ENCODE results near the gene PLD6.
"Not testable (repeated sequence)": the region's sequence is repeated elsewhere in the genome, so short reads cannot be mapped to it uniquely, and the experiment has no call there.

PLD6 gene

GRCh38 chr17:17177176-17177575 lies 29.0 kb downstream of the PLD6 start:
- no peak for DNase-seq (ENCODE audit: low read depth, low spot score)

GRCh38 chr17:17176341-17176740 lies 29.8 kb downstream of the PLD6 start:
- DNase-seq (ENCODE audit: low read depth, low spot score) = no peak

DNA sequence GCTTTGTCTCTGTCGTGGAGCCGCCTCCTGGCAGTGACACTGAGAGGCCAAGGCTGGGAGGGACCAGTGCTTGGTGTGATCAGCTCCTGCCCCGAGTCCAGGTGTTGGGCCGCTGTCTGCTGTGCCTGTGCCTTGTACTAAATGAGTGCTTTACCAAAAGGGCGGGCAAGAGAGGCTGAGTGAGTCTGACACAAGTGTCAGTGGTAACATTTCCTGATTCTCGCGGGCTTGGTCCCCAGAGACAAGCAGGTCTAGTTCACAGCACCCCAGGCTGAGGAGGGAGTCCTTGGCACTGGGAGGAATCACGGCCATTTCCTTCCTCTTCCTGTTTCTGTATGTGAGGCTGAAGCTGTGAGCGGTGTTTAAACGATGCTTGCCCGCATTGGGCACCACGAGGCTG lies 30.2 kb downstream of the PLD6 start:
- DNase-seq (ENCODE audit: low read depth, low spot score) = no peak

DNA sequence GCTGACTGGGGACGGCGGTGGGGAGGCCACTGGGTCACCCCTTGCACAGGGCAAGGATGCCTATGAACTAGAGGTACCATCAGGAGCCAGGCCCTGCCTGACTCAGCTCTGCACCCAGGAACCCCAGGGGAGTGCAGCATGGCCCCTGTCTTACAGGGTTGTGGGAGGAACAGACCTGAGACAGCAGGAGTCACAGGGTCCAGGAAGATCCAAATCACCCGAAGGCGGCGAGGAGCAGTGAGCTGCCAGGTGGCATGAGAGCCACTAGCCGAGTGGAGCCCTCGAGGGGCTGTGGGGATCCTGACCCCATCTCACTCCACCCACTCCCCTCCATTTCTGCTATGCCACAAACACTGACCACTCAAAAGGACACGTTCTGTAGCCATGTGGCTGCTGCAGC lies 30.8 kb downstream of the PLD6 start:
- DNase-seq (ENCODE audit: low read depth, low spot score) = no peak

DNA sequence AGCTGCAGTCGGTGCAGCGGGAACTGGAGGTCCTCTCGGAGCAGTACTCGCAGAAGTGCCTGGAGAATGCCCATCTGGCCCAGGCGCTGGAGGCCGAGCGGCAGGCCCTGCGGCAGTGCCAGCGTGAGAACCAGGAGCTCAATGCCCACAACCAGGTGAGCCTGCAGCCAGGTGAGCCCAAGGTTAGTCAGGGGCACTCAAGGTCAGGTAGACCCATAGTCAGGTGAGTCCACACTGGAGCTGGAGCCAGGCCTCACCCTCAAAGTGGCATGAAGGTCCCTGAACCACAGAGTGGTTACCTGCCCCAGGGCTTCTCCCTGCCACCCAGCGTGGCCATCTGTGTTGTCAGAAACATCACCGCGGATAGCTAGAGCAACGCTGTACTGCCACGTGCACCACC lies 32.2 kb downstream of the PLD6 start:
- no peak for DNase-seq (ENCODE audit: low read depth, low spot score)

- no peak for DNase-seq (ENCODE audit: low read depth, low spot score)
These were observed 33.1 kb downstream of the PLD6 start for GRCh38 chr17:17172990-17173389.

DNA sequence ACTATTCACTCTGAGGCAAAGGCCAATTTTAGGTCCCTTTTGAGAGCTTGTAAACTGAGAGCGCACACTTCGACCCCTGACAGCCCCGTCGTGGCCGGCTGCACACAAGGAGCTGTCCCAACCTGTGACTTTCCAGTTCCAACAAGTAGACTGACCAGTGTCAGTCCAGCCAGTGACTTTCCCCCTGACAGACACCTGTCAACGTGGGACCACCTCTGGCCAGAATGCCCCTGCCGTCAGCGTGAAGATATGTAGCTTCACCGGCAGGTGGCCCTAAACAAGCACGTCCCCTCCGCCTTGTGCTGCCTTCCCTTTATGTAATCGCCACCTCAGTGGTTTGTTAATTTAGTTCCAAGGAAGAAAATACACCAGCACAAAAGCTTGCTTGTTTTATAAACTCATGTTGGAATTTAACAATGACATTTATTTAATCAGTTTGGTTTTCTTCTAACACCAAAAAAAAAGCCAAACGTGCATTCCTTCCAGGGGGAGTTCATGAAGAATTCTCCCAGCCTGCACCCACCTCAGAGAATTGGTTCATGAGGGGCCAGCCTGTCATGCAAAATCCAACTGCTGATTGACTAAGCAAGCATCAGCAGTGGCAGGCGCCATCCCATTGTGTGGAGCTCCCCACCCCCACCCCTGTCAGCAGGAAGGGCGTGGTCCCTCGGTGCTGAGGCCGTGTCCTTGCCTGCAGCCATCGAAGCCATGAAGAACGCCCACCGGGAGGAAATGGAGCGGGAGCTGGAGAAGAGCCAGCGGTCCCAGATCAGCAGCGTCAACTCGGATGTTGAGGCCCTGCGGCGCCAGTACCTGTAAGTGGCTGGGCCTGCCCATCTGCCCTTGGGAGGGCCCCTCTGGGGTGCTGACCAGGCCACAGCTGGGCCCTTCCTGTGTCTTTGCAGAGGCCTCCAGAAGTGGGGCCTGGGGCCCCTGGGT lies 33.9 kb downstream of the PLD6 start:
- no peak for DNase-seq (ENCODE audit: low read depth, low spot score)

- no peak for DNase-seq (ENCODE audit: low read depth, low spot score)
These were observed 34.9 kb downstream of the PLD6 start for GRCh38 chr17:17171186-17171585.

DNA sequence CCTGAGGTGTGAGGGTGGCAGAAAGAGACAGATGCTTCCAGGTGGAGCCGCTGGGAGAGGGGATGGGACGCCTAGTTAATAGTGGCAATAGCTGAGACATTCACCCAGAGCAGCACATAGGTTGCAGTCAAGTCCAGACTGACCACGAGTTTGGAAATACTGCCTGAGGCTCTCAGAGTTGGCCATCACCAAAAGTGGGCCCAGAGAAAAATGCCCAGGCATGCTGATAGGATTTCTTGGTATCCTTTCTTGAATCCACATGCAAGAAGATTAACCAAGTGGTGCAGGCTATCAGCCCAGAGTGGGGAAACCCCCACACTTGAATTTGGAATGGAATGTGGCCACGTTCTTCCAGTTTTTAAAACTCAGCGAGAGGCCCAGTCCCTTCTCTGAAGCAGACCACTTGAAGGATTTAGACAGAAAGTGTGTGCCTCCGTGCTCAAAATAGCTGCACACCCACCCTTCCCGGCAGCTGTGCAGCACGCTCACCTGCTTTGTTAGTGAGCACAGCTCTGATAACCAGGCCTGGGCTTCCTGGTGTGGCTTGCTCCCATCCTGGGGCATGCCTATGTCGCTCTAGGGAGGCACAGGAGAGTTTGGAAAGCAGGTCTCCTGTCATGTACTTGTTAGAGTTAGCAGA lies 35.7 kb downstream of the PLD6 start:
- no peak for DNase-seq (ENCODE audit: low read depth, low spot score)

- no peak for DNase-seq (ENCODE audit: low read depth, low spot score)
These were observed 36.7 kb downstream of the PLD6 start for GRCh38 chr17:17169396-17169795.

- DNase-seq (ENCODE audit: low read depth, low spot score) = no peak
These were observed 37.7 kb downstream of the PLD6 start for GRCh38 chr17:17168401-17168800.

DNA sequence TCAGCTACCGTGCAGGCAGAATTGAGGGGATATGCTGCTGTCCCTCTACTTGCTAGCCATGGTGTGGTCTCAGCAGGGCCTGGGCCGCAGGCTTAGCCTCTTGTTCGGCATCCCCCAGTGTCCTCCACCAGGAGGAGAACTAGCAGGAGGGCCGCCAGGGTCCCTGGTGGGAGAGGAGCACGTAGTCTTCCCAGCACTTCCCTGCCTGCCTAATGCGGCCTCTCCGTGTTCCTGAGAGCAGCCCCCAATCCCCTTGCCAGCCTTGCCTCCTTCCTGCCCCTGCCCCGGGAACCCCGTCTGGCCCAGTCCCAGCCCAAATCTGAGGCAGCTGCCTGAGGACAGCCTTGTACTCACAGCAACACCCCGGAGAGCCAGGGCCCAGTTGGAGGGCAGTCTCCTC lies 38.1 kb downstream of the PLD6 start:
- DNase-seq (ENCODE audit: low read depth, low spot score) = no peak

DNA sequence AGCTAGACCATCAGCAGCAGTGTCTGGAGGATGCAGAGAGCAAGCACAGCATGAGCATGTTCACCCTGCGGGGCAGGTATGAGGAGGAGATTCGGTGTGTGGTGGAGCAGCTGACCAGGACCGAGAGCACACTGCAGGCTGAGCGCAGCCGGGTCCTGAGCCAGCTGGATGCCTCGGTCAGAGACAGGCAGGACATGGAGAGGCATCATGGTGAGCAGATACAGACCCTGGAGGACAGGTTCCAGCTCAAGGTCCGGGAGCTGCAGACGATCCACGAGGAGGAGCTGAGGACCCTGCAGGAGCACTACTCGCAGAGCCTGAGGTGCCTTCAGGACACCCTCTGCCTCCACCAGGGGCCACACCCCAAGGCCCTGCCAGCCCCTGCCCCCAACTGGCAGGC lies 38.8 kb downstream of the PLD6 start:
- DNase-seq (ENCODE audit: low read depth, low spot score) = no peak

DNA sequence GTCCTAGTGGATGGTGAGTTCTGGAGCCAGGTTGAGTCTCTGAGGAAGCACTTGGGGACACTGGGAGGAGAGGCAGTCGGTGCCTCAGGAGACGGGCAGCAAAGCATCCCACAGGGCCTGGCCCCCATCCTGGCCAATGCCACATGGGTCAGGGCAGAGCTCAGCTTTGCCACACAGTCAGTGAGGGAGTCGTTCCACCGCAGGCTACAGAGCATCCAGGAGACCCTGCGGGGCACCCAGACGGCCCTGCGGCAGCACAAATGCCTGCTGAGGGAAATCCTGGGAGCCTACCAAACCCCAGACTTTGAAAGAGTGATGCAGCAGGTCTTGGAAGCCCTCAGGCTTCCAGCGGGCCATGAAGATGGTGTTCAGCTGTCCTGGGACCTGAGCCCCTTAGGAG lies 39.7 kb downstream of the PLD6 start:
- no peak for DNase-seq (ENCODE audit: low read depth, low spot score)

DNA sequence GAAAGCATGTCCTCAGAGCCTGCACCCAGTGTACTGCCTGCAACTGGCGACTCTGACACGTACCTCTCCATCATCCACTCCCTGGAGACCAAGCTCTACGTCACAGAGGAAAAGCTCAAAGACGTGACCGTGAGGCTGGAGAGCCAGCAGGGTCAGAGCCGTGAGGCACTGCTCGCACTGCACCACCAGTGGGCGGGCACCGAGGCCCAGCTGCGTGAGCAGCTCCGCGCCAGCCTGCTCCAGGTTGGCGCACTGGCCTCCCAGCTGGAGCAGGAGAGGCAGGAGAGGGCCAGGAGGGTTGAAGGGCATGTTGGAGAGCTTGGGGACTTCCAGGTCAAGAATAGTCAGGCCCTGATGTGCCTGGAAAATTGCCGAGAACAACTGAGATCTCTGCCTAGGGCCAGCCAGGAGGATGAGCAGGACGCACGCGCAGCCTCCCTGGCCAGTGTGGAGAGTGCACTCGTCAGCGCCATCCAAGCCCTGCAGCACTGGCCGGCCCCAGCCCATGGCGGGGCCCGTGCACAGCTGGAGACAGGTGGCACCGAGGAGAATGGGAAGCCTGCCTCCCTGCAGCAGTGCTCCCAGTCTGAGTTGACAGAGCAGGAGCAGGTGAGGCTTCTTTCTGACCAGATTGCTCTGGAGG lies 40.3 kb downstream of the PLD6 start:
- no peak for DNase-seq (ENCODE audit: low read depth, low spot score)

DNA sequence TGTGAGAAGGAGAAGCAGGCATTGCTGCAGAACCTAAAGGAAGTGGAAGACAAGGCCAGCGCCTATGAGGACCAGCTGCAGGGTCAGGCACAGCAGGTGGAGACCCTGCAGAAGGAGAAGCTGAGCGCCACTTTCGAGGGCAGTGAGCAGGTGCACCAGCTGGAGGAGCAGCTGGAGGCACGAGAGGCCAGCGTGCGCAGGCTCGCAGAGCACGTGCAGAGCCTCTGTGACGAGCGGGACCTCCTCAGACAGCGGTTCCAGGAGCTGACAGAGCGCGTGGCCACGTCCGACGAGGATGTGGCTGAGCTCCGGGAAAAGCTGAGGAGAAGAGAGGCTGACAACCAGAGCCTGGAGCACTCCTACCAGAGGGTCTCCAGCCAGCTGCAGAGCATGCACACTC lies 41.5 kb downstream of the PLD6 start:
- DNase-seq (ENCODE audit: low read depth, low spot score) = no peak

GRCh38 chr17:17164156-17164555 lies 42.0 kb downstream of the PLD6 start:
- DNase-seq (ENCODE audit: low read depth, low spot score) = no peak

- no peak for DNase-seq (ENCODE audit: low read depth, low spot score)
These were observed 44.4 kb downstream of the PLD6 start for GRCh38 chr17:17161759-17162158.

- DNase-seq (ENCODE audit: low read depth, low spot score) = no peak
These were observed 45.0 kb downstream of the PLD6 start for GRCh38 chr17:17161121-17161520.

DNA sequence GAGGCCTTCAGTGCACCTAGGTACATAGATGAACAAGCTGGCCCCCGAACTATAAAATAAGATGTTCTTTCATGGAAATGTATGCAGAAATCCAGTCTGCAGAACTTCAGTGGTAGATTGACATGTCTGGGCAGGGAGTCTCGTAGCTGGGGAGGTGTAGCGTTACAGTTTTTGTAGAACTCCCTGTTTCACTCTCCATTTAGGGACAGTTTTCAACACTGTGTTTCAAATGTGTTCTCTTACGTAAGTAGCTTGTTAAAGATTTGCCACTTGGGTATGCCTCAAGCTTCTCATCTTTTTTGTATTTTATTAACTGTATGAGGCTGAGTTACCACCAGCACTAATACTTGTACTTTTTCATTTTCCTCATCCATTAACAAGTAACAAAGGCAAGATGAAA lies 46.6 kb downstream of the PLD6 start:
- no peak for DNase-seq (ENCODE audit: low read depth, low spot score)

DNA sequence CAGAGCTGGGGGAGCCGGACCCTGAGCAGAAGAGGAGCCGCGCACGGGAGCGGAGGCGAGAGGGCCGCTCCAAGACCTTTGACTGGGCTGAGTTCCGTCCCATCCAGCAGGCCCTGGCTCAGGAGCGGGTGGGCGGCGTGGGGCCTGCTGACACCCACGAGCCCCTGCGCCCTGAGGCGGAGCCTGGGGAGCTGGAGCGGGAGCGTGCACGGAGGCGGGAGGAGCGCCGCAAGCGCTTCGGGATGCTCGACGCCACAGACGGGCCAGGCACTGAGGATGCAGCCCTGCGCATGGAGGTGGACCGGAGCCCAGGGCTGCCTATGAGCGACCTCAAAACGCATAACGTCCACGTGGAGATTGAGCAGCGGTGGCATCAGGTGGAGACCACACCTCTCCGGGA lies 47.6 kb downstream of the PLD6 start:
- DNase-seq (ENCODE audit: low read depth, low spot score) = not testable (repeated sequence)

DNA sequence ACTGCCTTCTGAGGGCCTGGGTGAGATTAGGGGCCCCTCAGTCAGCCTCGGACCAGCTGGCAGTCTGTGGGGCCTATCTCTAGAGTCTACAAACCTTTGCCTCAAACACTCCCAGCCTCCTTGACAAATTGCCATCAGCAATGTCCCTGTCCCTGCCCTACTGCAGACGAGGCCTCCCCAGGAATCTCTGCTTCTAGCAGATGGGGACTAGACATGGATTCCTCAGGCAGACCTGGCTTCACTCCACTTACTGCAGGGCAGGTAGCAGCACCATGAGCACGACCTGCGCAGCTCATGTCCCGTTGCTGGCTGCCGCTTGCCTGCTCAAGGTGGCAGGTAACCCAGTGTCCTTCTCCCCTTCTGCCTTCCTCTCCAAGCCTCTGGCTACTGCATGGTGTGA lies 49.1 kb downstream of the PLD6 start:
- DNase-seq (ENCODE audit: low read depth, low spot score) = no peak

- DNase-seq (ENCODE audit: low read depth, low spot score) = no peak
These were observed 49.6 kb downstream of the PLD6 start for GRCh38 chr17:17156511-17156910.
